ENCODE data around the gene CNTNAP2.
"Not testable (repeated sequence)": the region's sequence is repeated elsewhere in the genome, so short reads cannot be mapped to it uniquely, and the experiment has no call there.

The CNTNAP2 gene

GRCh38 chr7:146172112-146172511 is 55.5 kb downstream of the CNTNAP2 start:
- DNase-seq, result no peak

- DNase-seq, result no peak
These were observed 59.1 kb downstream of the CNTNAP2 start for GRCh38 chr7:146175716-146176115.

- DNase-seq, result no peak
These were observed 60.3 kb downstream of the CNTNAP2 start for GRCh38 chr7:146176860-146177259.

- DNase-seq, result no peak
These were observed 60.7 kb downstream of the CNTNAP2 start for GRCh38 chr7:146177301-146177700.

- no peak for DNase-seq
These were observed 69.2 kb downstream of the CNTNAP2 start for GRCh38 chr7:146185844-146186243.

- not testable (repeated sequence) for DNase-seq
These were observed 74.8 kb downstream of the CNTNAP2 start for GRCh38 chr7:146191428-146191827.

- DNase-seq, result no peak
These were observed 85.3 kb downstream of the CNTNAP2 start for GRCh38 chr7:146201945-146202344.

GRCh38 chr7:146206270-146206669 is 89.7 kb downstream of the CNTNAP2 start:
- DNase-seq, result no peak

- no peak for DNase-seq
These were observed 91.9 kb downstream of the CNTNAP2 start for GRCh38 chr7:146208492-146208891.

GRCh38 chr7:146214842-146215241 is 98.2 kb downstream of the CNTNAP2 start:
- DNase-seq, result no peak

GRCh38 chr7:146216396-146217041 is 99.9 kb downstream of the CNTNAP2 start:
- DNase-seq, result no peak

GRCh38 chr7:146223851-146224250 is 107.2 kb downstream of the CNTNAP2 start:
- no peak for DNase-seq

- DNase-seq, result no peak
These were observed 116.0 kb downstream of the CNTNAP2 start for GRCh38 chr7:146232604-146233003.

- DNase-seq, result no peak
These were observed 118.6 kb downstream of the CNTNAP2 start for GRCh38 chr7:146235195-146235594.

GRCh38 chr7:146242661-146243060 is 126.1 kb downstream of the CNTNAP2 start:
- no peak for DNase-seq

- not testable (repeated sequence) for DNase-seq
These were observed 131.4 kb downstream of the CNTNAP2 start for GRCh38 chr7:146247991-146248390.

GRCh38 chr7:146248744-146249143 is 132.1 kb downstream of the CNTNAP2 start:
- DNase-seq, result not testable (repeated sequence)

- DNase-seq, result no peak
These were observed 132.7 kb downstream of the CNTNAP2 start for GRCh38 chr7:146249272-146249671.

- DNase-seq, result no peak
These were observed 139.0 kb downstream of the CNTNAP2 start for GRCh38 chr7:146255609-146256008.

- no peak for DNase-seq
These were observed 145.9 kb downstream of the CNTNAP2 start for GRCh38 chr7:146262527-146262926.

GRCh38 chr7:146276888-146277287 is 160.3 kb downstream of the CNTNAP2 start:
- no peak for DNase-seq

- DNase-seq, result no peak
These were observed 168.8 kb downstream of the CNTNAP2 start for GRCh38 chr7:146285418-146285817.

GRCh38 chr7:146290746-146291145 is 174.1 kb downstream of the CNTNAP2 start:
- no peak for DNase-seq

- no peak for DNase-seq
These were observed 175.3 kb downstream of the CNTNAP2 start for GRCh38 chr7:146291900-146292299.

- DNase-seq, result no peak
These were observed 179.4 kb downstream of the CNTNAP2 start for GRCh38 chr7:146296028-146296427.
